G401.6 (cell line): Measurements from ENCODE around the gene PPP1R1C.
"Not testable (repeated sequence)": the region's sequence is repeated elsewhere in the genome, so short reads cannot be mapped to it uniquely, and the experiment has no call there.

Source experiments
- FAIRE-seq: peaks from 2 replicates; lab custom pipeline; 2012; peaks lifted over from hg19 to GRCh38; lab: Jason Lieb, UNC

The PPP1R1C gene

GRCh38 chr2:181985632-181986205 lies at the start of gene PPP1R1C:
Gene PPP1R1C, plus strand, starts transcription at chr2:181985853. Its CDS starts 258 bp downstream, at chr2:181986111.
- no peak for FAIRE-seq

GRCh38 chr2:181937473-181937872 lies 48.2 kb upstream of the PPP1R1C start:
- FAIRE-seq = no peak

- FAIRE-seq = no peak
Observed at GRCh38 chr2:181943411-181944124, 42.1 kb upstream of the PPP1R1C start.

GRCh38 chr2:181944164-181944913 lies 41.3 kb upstream of the PPP1R1C start:
- no peak for FAIRE-seq

GRCh38 chr2:181944914-181945291 lies 40.8 kb upstream of the PPP1R1C start:
- no peak for FAIRE-seq

- FAIRE-seq = no peak
Observed at GRCh38 chr2:181946444-181947127, 39.1 kb upstream of the PPP1R1C start.

GRCh38 chr2:181947273-181947672 lies 38.4 kb upstream of the PPP1R1C start:
- no peak for FAIRE-seq

- no peak for FAIRE-seq
Observed at GRCh38 chr2:181948227-181948626, 37.4 kb upstream of the PPP1R1C start.

- FAIRE-seq = no peak
Observed at GRCh38 chr2:181949047-181949446, 36.6 kb upstream of the PPP1R1C start.

GRCh38 chr2:181952404-181953226 lies 33.0 kb upstream of the PPP1R1C start:
- no peak for FAIRE-seq

- FAIRE-seq = no peak
Observed at GRCh38 chr2:181953881-181954537, 31.6 kb upstream of the PPP1R1C start.

GRCh38 chr2:181954538-181954883 lies 31.1 kb upstream of the PPP1R1C start:
- FAIRE-seq = no peak

GRCh38 chr2:181955010-181955409 lies 30.6 kb upstream of the PPP1R1C start:
- FAIRE-seq = no peak

GRCh38 chr2:181955866-181956265 lies 29.8 kb upstream of the PPP1R1C start:
- not testable (repeated sequence) for FAIRE-seq

- FAIRE-seq = no peak
Observed at GRCh38 chr2:181957668-181958067, 28.0 kb upstream of the PPP1R1C start.

- FAIRE-seq = no peak
Observed at GRCh38 chr2:181958726-181959125, 26.9 kb upstream of the PPP1R1C start.

- FAIRE-seq = no peak
Observed at GRCh38 chr2:181959508-181959907, 26.1 kb upstream of the PPP1R1C start.

- not testable (repeated sequence) for FAIRE-seq
Observed at GRCh38 chr2:181961167-181961566, 24.5 kb upstream of the PPP1R1C start.

- FAIRE-seq = no peak
Observed at GRCh38 chr2:181962142-181962541, 23.5 kb upstream of the PPP1R1C start.

GRCh38 chr2:181970160-181970794 lies 15.4 kb upstream of the PPP1R1C start:
- no peak for FAIRE-seq

GRCh38 chr2:181971032-181971431 lies 14.6 kb upstream of the PPP1R1C start:
- FAIRE-seq = no peak
